Uterus (tissue), 4 donors: ENCODE measurements around the gene FAM168A. TPM values are rescaled to one million over a fixed set of nuclear protein-coding genes. Genes with fewer than 3 reads are reported as not detected.

Source experiments
- DNase-seq, 2 donors: peaks; one replicate each; pipeline ENCODE4 v3.0.0-alpha.2; 2019 to 2020
- H3K27ac ChIP-seq, 2 donors: fragments of 200-600 bp; sonication (generic); 1 replicate in 1 of 2; 2 replicates in 1 of 2; pipeline ENCODE4 v1.5.1; 2016 to 2018
- H3K27me3 ChIP-seq, 2 donors: fragments of 200-600 bp; sonication (generic); one replicate each; pipeline ENCODE4 v1.5.1; 2018 to 2019; ENCODE audit warnings: control low read depth in 1 of 2
- H3K36me3 ChIP-seq, 2 donors: fragments of 200-600 bp; sonication (generic); one replicate each; pipeline ENCODE4 v1.5.1; 2019; ENCODE audit warnings: control low read depth in 1 of 2
- H3K4me1 ChIP-seq, 2 donors: fragments of 200-600 bp; sonication (generic); one replicate each; pipeline ENCODE4 v1.5.1; 2018 to 2019; ENCODE audit warnings: control low read depth in 1 of 2
- H3K4me3 ChIP-seq, 2 donors: fragments of 200-600 bp; sonication (generic); 1 replicate in 1 of 2; 2 replicates in 1 of 2; pipeline ENCODE4 v1.5.1; 2018 to 2019; ENCODE audit warnings: mild to moderate bottlenecking in 1 of 2
- H3K9me3 ChIP-seq, 2 donors: fragments of 200-600 bp; sonication (generic); one replicate each; pipeline ENCODE4 v1.5.1; 2019; ENCODE audit warnings: control low read depth in 1 of 2
- CTCF ChIP-seq, 4 experiments: fragments of 200-600 bp in 2 of 4; fragments of 450-650 bp in 2 of 4; sonication (generic) in 2 of 4; IDR thresholded peaks; one replicate each; pipeline ENCODE4 v1.5.1; 2016 to 2019; ENCODE audit warnings: antibody characterized with exemption in 4 of 4, mild to moderate bottlenecking in 2 of 4, moderate library complexity in 1 of 4
- POLR2A ChIP-seq, 2 donors: fragments of 450-650 bp; IDR thresholded peaks; one replicate each; pipeline ENCODE4 v1.6.1; 2016; ENCODE audit warnings: antibody characterized with exemption in 2 of 2, mild to moderate bottlenecking in 1 of 2, moderate library complexity in 1 of 2
- intact Hi-C: fragments of 100-400 bp; cut with DNase I; formaldehyde crosslinking; loops from one replicate; pipeline ENCODE4 v1.15.1; 2023; ENCODE audit warnings: low total_unique reads
- total RNA-seq, 4 donors: library from RNA; depleted of rRNA in 3 of 4; stranded (reverse); fragments of >200 nt in 3 of 4; gene quantifications; one replicate each; pipeline versions ENCODE4 v1.1.0 to v1.2.4, GENCODE V29; 2014 to 2023
- donor health status: DM: yes; HTN: yes; CAD: no.

FAM168A gene
- total RNA-seq, 4 donors from 2014 or later = 7.9 to 50.3 (median 25.8) TPM

- intact Hi-C loops = loop anchor here (5.0 kb wide), 1 partner anchor 44 kb away; no protein-coding TSS in a partner anchor
- H3K27ac ChIP-seq = no peak overlapping the region
- no peak for DNase-seq
These were observed 207.0 kb downstream of the FAM168A start for GRCh38 chr11:73390601-73391565.

GRCh38 chr11:73389916-73390315 lies 208.0 kb downstream of the FAM168A start:
- TF ChIP-seq CTCF (IDR thresholded peaks at IDR 0.05) = no peak
- TF ChIP-seq POLR2A (IDR thresholded peaks at IDR 0.05) = no peak
- Histone ChIP-seq H3K27ac (no peak overlapping the region), H3K27me3 (no peaks in the 10 kb centered on the region), H3K9me3 (no peaks in the 10 kb centered on the region), H3K4me3 (no peak overlapping the region), H3K4me1 (no peaks in the 10 kb centered on the region), H3K36me3 (no peaks in the 10 kb centered on the region)
- DNase-seq = no peak
- intact Hi-C loops = loop anchor here (5.0 kb wide), 1 partner anchor 43 kb away; no protein-coding TSS in a partner anchor

More at GRCh38 chr11:73390601-73391565, 207.0 kb downstream of the FAM168A start:
- Histone ChIP-seq H3K36me3 (no peaks in the 10 kb centered on the region), H3K9me3 (no peaks in the 10 kb centered on the region), H3K4me3 (no peak overlapping the region), H3K4me1 (no peaks in the 10 kb centered on the region), H3K27me3 (no peaks in the 10 kb centered on the region)
- TF ChIP-seq POLR2A (IDR thresholded peaks at IDR 0.05) (no peak), CTCF (IDR thresholded peaks at IDR 0.05) (no peak)

GRCh38 chr11:73389134-73389525 lies 208.8 kb downstream of the FAM168A start:
- intact Hi-C loops = no loop called here
- H3K36me3 ChIP-seq = no peaks in the 10 kb centered on the region
- H3K4me1 ChIP-seq = no peaks in the 10 kb centered on the region
- no peaks in the 10 kb centered on the region for H3K27me3 ChIP-seq
- H3K27ac ChIP-seq = no peak overlapping the region
- DNase-seq = no peak
- H3K9me3 ChIP-seq = no peaks in the 10 kb centered on the region
- H3K4me3 ChIP-seq = no peak overlapping the region
- no peak for TF ChIP-seq CTCF (IDR thresholded peaks at IDR 0.05)
- no peak for TF ChIP-seq POLR2A (IDR thresholded peaks at IDR 0.05)

- TF ChIP-seq CTCF (IDR thresholded peaks at IDR 0.05) (no peak), POLR2A (IDR thresholded peaks at IDR 0.05) (no peak)
- Histone ChIP-seq H3K4me1 (no peaks in the 10 kb centered on the region), H3K36me3 (no peaks in the 10 kb centered on the region), H3K27ac (no peak overlapping the region), H3K4me3 (no peak overlapping the region), H3K9me3 (no peaks in the 10 kb centered on the region), H3K27me3 (no peaks in the 10 kb centered on the region)
- intact Hi-C loops = no loop called here
- no peak for DNase-seq
These were observed 209.4 kb downstream of the FAM168A start for GRCh38 chr11:73388265-73389133.
